ENCODE measurements around the gene CAMK1D.

The CAMK1D gene

GRCh38 chr10:12394241-12395033 lies 45.1 kb downstream of the CAMK1D start:
- H3K4me3 ChIP-seq = no peak overlapping the region
- DNase-seq (ENCODE audit: low spot score) = no peak
- TF ChIP-seq CTCF (IDR thresholded peaks at IDR 0.05) = no peak
- no peak overlapping the region for H3K27ac ChIP-seq

GRCh38 chr10:12396093-12396492 lies 46.7 kb downstream of the CAMK1D start:
- no peak for TF ChIP-seq CTCF (IDR thresholded peaks at IDR 0.05)
- H3K4me3 ChIP-seq = no peak overlapping the region
- no peak overlapping the region for H3K27ac ChIP-seq
- no peak for DNase-seq (ENCODE audit: low spot score)

- no peak overlapping the region for H3K27ac ChIP-seq
- TF ChIP-seq CTCF (IDR thresholded peaks at IDR 0.05) = no peak
- no peak for DNase-seq (ENCODE audit: low spot score)
- no peak overlapping the region for H3K4me3 ChIP-seq
These were observed 47.2 kb downstream of the CAMK1D start for GRCh38 chr10:12396567-12396966.

GRCh38 chr10:12397147-12397896 lies 48.0 kb downstream of the CAMK1D start:
- no peak for DNase-seq (ENCODE audit: low spot score)
- no peak overlapping the region for H3K27ac ChIP-seq
- no peak for TF ChIP-seq CTCF (IDR thresholded peaks at IDR 0.05)
- H3K4me3 ChIP-seq = no peak overlapping the region

- no peak overlapping the region for H3K4me3 ChIP-seq
- TF ChIP-seq CTCF (IDR thresholded peaks at IDR 0.05) = no peak
- DNase-seq (ENCODE audit: low spot score) = no peak
- H3K27ac ChIP-seq = no peak overlapping the region
These were observed 48.6 kb downstream of the CAMK1D start for GRCh38 chr10:12397941-12398340.

DNA sequence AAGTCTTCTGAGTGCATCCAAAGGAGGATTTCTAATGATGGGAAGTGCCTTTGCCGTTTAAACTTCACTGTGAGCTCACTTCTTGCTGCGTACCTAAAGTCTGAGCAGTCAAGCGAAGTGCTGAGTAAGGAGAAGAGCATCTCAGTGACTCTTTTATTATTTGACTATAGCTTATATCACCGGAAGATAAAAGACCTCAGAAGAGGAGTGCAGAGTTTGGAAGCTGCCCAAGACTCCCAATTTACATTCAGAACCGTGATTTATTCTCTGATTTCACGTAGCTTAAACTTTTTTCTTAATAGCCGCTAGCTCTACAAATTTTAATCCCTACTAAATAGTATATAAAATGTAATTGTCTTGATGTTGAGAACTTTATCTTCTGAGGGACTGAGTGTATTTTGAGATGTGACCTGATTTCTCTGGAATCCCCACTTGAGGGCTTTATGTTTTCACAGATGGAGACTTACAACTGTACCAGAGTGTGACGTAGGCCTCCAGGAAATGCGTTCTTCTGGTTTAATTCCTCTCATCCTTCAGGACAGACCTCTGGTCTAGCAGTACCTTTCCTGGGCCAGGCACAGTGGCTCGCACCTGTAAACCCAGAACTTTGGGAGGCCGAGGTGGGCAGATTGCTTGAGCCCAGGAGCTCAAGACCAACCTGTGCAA lies 51.1 kb downstream of the CAMK1D start:
- no peak for TF ChIP-seq CTCF (IDR thresholded peaks at IDR 0.05)
- H3K27ac ChIP-seq = no peak overlapping the region
- no peak for DNase-seq (ENCODE audit: low spot score)
- no peak overlapping the region for H3K4me3 ChIP-seq
